ENCODE data around the gene LRRC52. TPM values are rescaled to one million over a fixed set of nuclear protein-coding genes. Genes with fewer than 3 reads are reported as not detected.

LRRC52 gene
- total RNA-seq, 8 experiments from 2014 or later = 0.14 to 1.00 (median 0.31) TPM; not detected in 3

- ATAC-seq (replicated peaks in 6 of 8) = no peak
- Histone ChIP-seq H3K27ac (no peak overlapping the region), H3K4me3 (no peak overlapping the region), H3K4me1 (replicated peaks in 1 of 2) (peaks cover 0 to 5% of the 10 kb centered on the region in 2 donors)
- in situ Hi-C loops (cut with MboI; ENCODE audit: low pct_unique_long_range_greater_than_20kb in 2 of 9, low sequenced_read_pairs in 9 of 9, unreplicated experiment in 9 of 9) = no loop called here
- WGBS, 10 experiments = 13 to 93% (median 48%) methylated on average over 1 to 4 of the region's 4 CpGs; no CpG with 5 or more reads in 3 of the 10 experiments
Measured at GRCh38 chr1:165520646-165521045, 23.2 kb upstream of the LRRC52 start.

- no peak overlapping the region for H3K4me3 ChIP-seq
Measured at GRCh38 chr1:165524639-165525285, 19.0 kb upstream of the LRRC52 start.

GRCh38 chr1:165525708-165526107, 18.1 kb upstream of the LRRC52 start:
- 0 to 95% (median 75%) methylated on average over 1 to 3 of the region's 3 CpGs; no CpG with 5 or more reads in 2 of the 10 experiments for WGBS, 10 experiments
- Histone ChIP-seq H3K4me3 (no peak overlapping the region), H3K4me1 (replicated peaks in 1 of 2) (peaks cover 0 to 5% of the 10 kb centered on the region in 2 donors), H3K27ac (no peak overlapping the region)
- no peak for ATAC-seq (replicated peaks in 6 of 8)
- in situ Hi-C loops (cut with MboI; ENCODE audit: low pct_unique_long_range_greater_than_20kb in 2 of 9, low sequenced_read_pairs in 9 of 9, unreplicated experiment in 9 of 9) = no loop called here

More at GRCh38 chr1:165524639-165525285, 19.0 kb upstream of the LRRC52 start:
- no peak for ATAC-seq (replicated peaks in 6 of 8)
- Histone ChIP-seq H3K27ac (no peak overlapping the region), H3K4me1 (replicated peaks in 1 of 2) (peaks cover 0 to 5% of the 10 kb centered on the region in 2 donors)
- in situ Hi-C loops (cut with MboI; ENCODE audit: low pct_unique_long_range_greater_than_20kb in 2 of 9, low sequenced_read_pairs in 9 of 9, unreplicated experiment in 9 of 9) = no loop called here
- 0 to 88% (median 58%) methylated on average over 2 to 5 of the region's 5 CpGs for WGBS, 10 experiments

- Histone ChIP-seq H3K4me3 (no peak overlapping the region), H3K27ac (no peak overlapping the region), H3K4me1 (replicated peaks in 1 of 2) (peaks cover 0 to 5% of the 10 kb centered on the region in 2 donors)
- WGBS, 10 experiments = 10 to 95% (median 72%) methylated on average over 3 to 7 of the region's 7 CpGs; no CpG with 5 or more reads in 1 of the 10 experiments
- ATAC-seq (replicated peaks in 6 of 8) = no peak
- in situ Hi-C loops (cut with MboI; ENCODE audit: low pct_unique_long_range_greater_than_20kb in 2 of 9, low sequenced_read_pairs in 9 of 9, unreplicated experiment in 9 of 9) = no loop called here
Measured at GRCh38 chr1:165527251-165528007, 16.4 kb upstream of the LRRC52 start.

GRCh38 chr1:165531021-165531420, 12.8 kb upstream of the LRRC52 start:
- no peak for ATAC-seq (replicated peaks in 6 of 8)
- 0 to 71% (median 14%) methylated on average over 1 to 2 of the region's 2 CpGs; no CpG with 5 or more reads in 1 of the 10 experiments for WGBS, 10 experiments
- in situ Hi-C loops (cut with MboI; ENCODE audit: low pct_unique_long_range_greater_than_20kb in 2 of 9, low sequenced_read_pairs in 9 of 9, unreplicated experiment in 9 of 9) = no loop called here
- no peak overlapping the region for H3K4me3 ChIP-seq
- no peaks in the 10 kb centered on the region for H3K4me1 ChIP-seq (replicated peaks in 1 of 2)
- H3K27ac ChIP-seq = no peak overlapping the region

GRCh38 chr1:165532053-165532452, 11.7 kb upstream of the LRRC52 start:
- no peak overlapping the region for H3K4me3 ChIP-seq
- no peak overlapping the region for H3K27ac ChIP-seq
- in situ Hi-C loops (cut with MboI; ENCODE audit: low pct_unique_long_range_greater_than_20kb in 2 of 9, low sequenced_read_pairs in 9 of 9, unreplicated experiment in 9 of 9) = no loop called here
- no peak for ATAC-seq (replicated peaks in 6 of 8)
- 17 to 87% (median 67%) methylated on average over 3 to 7 of the region's 7 CpGs; no CpG with 5 or more reads in 2 of the 10 experiments for WGBS, 10 experiments
- H3K4me1 ChIP-seq (replicated peaks in 1 of 2) = no peaks in the 10 kb centered on the region

- no peak for ATAC-seq (replicated peaks in 6 of 8)
- H3K27ac ChIP-seq = no peak overlapping the region
- 0 to 100% (median 78%) methylated on average over 1 to 4 of the region's 4 CpGs; no CpG with 5 or more reads in 1 of the 10 experiments for WGBS, 10 experiments
- H3K4me3 ChIP-seq = no peak overlapping the region
- in situ Hi-C loops (cut with MboI; ENCODE audit: low pct_unique_long_range_greater_than_20kb in 2 of 9, low sequenced_read_pairs in 9 of 9, unreplicated experiment in 9 of 9) = no loop called here
- peaks cover 2 to 5% of the 10 kb centered on the region in 2 donors for H3K4me1 ChIP-seq (replicated peaks in 1 of 2)
Measured at GRCh38 chr1:165533254-165533653, 10.5 kb upstream of the LRRC52 start.

- Histone ChIP-seq H3K27ac (no peak overlapping the region), H3K4me1 (replicated peaks in 1 of 2) (peaks cover 2 to 7% of the 10 kb centered on the region in 2 donors), H3K4me3 (no peak overlapping the region)
- no peak for ATAC-seq (replicated peaks in 6 of 8)
- 0 to 100% (median 73%) methylated on average over 1 to 3 of the region's 3 CpGs for WGBS, 10 experiments
- in situ Hi-C loops (cut with MboI; ENCODE audit: low pct_unique_long_range_greater_than_20kb in 2 of 9, low sequenced_read_pairs in 9 of 9, unreplicated experiment in 9 of 9) = no loop called here
Measured at GRCh38 chr1:165536016-165536415, 7.8 kb upstream of the LRRC52 start.

- Histone ChIP-seq H3K4me1 (replicated peaks in 1 of 2) (peaks cover 2 to 7% of the 10 kb centered on the region in 2 donors), H3K4me3 (no peak overlapping the region), H3K27ac (no peak overlapping the region)
- in situ Hi-C loops (cut with MboI; ENCODE audit: low pct_unique_long_range_greater_than_20kb in 2 of 9, low sequenced_read_pairs in 9 of 9, unreplicated experiment in 9 of 9) = no loop called here
- peak in 5 of 8 experiments; percentile 33 to 93 (median 50) for ATAC-seq (replicated peaks in 6 of 8)
- WGBS, 10 experiments = 5 to 65% (median 55%) methylated on average over 2 to 13 of the region's 14 CpGs; no CpG with 5 or more reads in 3 of the 10 experiments
Measured at GRCh38 chr1:165537356-165538109, 6.3 kb upstream of the LRRC52 start.

GRCh38 chr1:165539306-165539705, 4.5 kb upstream of the LRRC52 start:
- no peak overlapping the region for H3K27ac ChIP-seq
- no peak overlapping the region for H3K4me3 ChIP-seq
- peak in 3 of 8 experiments; percentile 64 to 93 (median 87) for ATAC-seq (replicated peaks in 6 of 8)
- H3K4me1 ChIP-seq (replicated peaks in 1 of 2) = peaks cover 2 to 14% of the 10 kb centered on the region in 2 donors
- 3 to 88% (median 74%) methylated on average over 1 to 4 of the region's 4 CpGs; no CpG with 5 or more reads in 3 of the 10 experiments for WGBS, 10 experiments
- in situ Hi-C loops (cut with MboI; ENCODE audit: low pct_unique_long_range_greater_than_20kb in 2 of 9, low sequenced_read_pairs in 9 of 9, unreplicated experiment in 9 of 9) = no loop called here

- peak in 3 of 8 experiments; percentile 49 to 91 (median 54) for ATAC-seq (replicated peaks in 6 of 8)
- no peak overlapping the region for H3K4me3 ChIP-seq
- peaks cover 2 to 14% of the 10 kb centered on the region in 2 donors for H3K4me1 ChIP-seq (replicated peaks in 1 of 2)
- 10 to 80% (median 67%) methylated on average over 1 to 3 of the region's 3 CpGs; no CpG with 5 or more reads in 1 of the 10 experiments for WGBS, 10 experiments
- in situ Hi-C loops (cut with MboI; ENCODE audit: low pct_unique_long_range_greater_than_20kb in 2 of 9, low sequenced_read_pairs in 9 of 9, unreplicated experiment in 9 of 9) = no loop called here
- H3K27ac ChIP-seq = no peak overlapping the region
Measured at GRCh38 chr1:165539908-165540307, 3.9 kb upstream of the LRRC52 start.

GRCh38 chr1:165542015-165542631, 1.7 kb upstream of the LRRC52 start:
- Histone ChIP-seq H3K27ac (no peak overlapping the region), H3K4me3 (no peak overlapping the region), H3K4me1 (replicated peaks in 1 of 2) (peaks cover 2 to 14% of the 10 kb centered on the region in 2 donors)
- no peak for ATAC-seq (replicated peaks in 6 of 8)
- in situ Hi-C loops (cut with MboI; ENCODE audit: low pct_unique_long_range_greater_than_20kb in 2 of 9, low sequenced_read_pairs in 9 of 9, unreplicated experiment in 9 of 9) = no loop called here
- WGBS, 10 experiments = 40 to 100% (median 74%) methylated on average over 1 to 6 of the region's 6 CpGs
